GM21529 (cell line): ENCODE data around the gene MASP1.
A peak's percentile ranks its signal among the peaks of the same experiment; 100 is the strongest.

Source experiments
- ATAC-seq: cut with Tn5 transposase; IDR thresholded peaks from one replicate; pipeline ENCODE4 v1.9.1; 2021; ENCODE audit not compliant: unreplicated experiment

The MASP1 gene, protein sequence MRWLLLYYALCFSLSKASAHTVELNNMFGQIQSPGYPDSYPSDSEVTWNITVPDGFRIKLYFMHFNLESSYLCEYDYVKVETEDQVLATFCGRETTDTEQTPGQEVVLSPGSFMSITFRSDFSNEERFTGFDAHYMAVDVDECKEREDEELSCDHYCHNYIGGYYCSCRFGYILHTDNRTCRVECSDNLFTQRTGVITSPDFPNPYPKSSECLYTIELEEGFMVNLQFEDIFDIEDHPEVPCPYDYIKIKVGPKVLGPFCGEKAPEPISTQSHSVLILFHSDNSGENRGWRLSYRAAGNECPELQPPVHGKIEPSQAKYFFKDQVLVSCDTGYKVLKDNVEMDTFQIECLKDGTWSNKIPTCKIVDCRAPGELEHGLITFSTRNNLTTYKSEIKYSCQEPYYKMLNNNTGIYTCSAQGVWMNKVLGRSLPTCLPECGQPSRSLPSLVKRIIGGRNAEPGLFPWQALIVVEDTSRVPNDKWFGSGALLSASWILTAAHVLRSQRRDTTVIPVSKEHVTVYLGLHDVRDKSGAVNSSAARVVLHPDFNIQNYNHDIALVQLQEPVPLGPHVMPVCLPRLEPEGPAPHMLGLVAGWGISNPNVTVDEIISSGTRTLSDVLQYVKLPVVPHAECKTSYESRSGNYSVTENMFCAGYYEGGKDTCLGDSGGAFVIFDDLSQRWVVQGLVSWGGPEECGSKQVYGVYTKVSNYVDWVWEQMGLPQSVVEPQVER

GRCh38 chr3:187291512-187292132 lies at the start of gene MASP1:
MASP1 (minus strand) TSS chr3:187291737; CDS start chr3:187291632, 105 bp downstream.
- no peak for ATAC-seq

DNA sequence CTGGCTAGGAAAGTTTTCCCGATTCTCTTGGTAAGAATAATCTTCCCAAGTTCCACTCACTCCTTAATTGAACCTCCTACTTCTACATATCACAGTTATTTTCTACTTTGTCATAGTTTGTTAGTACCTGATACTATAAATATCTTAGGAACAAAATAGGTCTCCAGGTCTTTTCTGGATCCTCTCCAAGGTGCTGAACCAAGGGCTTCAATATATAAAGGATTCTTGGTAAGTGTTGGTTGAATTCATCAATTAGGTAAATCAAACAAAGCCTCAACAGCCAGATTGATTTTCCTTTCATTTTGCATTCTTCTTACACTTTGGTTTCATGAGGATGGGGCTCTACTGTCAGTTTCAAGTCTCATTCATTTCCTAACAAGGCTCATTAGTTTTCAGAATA lies 49.0 kb upstream of the MASP1 start:
- ATAC-seq, result no peak

DNA sequence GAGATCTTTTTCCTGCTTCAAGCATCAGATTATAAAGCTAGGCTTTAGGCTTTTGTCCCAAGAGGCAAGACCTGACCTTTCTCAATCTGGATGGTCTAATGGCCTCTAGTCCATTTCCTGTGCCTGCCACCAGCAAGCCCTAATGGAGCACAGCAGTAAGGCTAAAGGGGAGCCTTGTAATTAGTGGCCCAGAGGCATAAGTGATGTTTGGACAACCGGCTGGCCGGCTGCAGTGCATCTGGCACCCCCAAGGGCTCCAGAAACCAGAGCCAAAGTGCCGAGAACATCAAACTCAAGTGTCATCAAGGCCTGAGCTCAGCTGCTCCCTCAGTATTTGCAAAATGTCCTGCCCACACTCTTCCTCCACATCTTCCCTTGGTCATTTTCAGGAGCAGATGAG lies 44.8 kb upstream of the MASP1 start:
- ATAC-seq, result no peak

GRCh38 chr3:187334904-187335303 lies 43.4 kb upstream of the MASP1 start:
- ATAC-seq, result no peak

DNA sequence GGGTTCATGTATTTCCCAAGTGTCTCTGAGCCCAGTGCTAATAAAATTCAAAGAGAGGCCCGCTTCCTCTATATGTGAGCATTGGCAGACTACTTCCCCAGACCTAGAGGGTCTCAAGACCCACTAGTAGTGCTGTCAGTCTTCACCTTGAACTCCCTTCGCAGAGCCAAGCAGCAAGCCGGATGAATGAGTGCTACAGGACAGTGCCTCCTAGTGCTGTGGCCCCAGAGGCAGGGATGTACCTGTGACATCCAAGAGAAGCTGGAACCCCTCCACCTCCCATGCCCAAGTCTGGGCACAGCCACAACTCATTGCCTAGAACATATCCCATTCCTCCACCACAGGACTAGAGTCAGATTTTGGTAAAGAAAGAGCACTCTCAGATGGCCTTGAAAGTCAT lies 37.2 kb upstream of the MASP1 start:
- ATAC-seq, result no peak

DNA sequence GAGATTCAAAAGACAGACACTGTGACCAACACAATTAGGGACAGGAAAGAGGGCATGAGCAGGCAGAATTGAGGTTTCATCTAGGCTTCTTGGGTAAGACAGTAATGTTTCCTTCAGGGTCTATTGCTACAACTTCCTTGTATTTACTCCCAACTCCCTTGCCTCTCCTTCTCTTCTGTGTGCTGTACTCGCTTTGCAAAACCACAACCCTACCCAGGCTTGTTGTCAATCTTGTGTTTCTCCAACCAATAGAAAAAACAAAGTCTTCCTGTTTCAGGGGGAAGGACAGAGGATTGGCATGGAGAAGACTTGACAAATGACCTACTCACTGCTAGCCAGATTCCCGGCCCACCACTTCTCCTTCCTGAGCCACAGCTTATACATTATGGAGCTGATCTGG lies 36.3 kb upstream of the MASP1 start:
- ATAC-seq, result no peak

- no peak for ATAC-seq
These were observed 34.1 kb upstream of the MASP1 start for GRCh38 chr3:187325632-187326031.

DNA sequence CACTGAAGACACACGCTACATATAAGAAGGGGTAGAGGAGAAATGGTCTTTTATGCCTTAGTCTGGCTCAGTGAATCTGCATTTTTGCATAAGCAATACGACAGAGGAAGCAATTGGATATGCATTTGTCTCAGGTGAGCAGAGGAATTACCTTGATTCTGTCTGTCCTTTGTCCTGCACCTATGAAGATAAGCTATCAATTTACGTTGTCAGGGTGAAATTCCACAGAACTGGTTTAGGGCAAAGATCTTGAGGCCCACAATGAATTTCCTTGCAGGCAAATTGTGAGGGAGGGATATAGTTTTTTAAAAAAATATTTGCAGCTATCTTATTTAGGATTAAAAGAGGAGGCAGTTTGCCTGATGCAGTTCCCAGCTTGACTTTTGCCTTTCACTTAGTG lies 31.6 kb upstream of the MASP1 start:
- ATAC-seq, result no peak

- ATAC-seq, result no peak
These were observed 30.8 kb upstream of the MASP1 start for GRCh38 chr3:187322291-187322690.

DNA sequence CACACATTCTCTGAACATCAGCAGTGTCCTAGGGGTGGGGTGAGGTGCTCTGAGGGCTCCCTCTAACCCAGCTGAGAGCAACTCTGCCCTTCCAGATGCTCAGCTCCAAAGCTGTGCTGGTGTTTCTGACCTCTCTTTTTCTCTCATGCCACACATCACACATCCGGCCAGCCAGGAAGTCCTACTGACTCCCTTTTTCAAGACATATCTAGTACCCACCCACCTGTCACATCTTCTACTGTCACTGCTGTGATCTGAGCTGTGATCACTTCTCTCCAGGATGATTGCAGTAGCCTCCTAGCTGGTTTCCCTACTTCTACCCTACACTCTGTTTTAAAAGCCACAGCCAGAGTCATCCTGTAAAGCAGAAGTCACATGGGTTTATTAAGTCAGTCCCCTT lies 30.2 kb upstream of the MASP1 start:
- no peak for ATAC-seq

DNA sequence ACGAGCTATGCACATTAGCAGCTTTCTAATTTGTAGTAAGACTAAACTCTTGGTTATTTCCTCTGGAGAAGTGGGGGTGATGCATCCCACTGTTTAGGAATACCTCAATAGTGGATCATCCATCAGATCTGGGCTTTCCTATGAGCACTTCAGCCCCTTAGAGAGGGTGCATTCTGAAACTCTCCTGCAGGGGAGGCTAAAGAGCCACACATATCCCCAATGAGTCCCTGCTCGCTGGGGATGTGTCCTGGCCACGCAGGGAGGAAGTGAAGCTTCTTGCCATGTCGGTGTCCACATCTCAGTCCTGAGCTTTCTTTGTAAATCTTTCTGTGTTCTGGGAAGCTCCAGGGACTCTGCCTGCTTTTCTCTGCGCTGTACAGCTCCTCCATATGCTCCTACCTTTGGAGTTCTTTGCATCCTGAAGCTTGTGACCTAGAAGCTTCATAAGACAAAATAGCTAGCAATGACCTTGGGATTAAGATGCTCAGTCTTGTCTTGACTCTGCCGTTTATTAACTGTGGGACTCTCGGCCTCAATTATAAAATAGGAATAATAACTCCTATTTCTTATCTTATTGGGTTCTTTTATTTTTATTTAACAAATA lies 28.3 kb upstream of the MASP1 start:
- peak; percentile 91 for ATAC-seq

GRCh38 chr3:187318819-187319616 lies 27.5 kb upstream of the MASP1 start:
- ATAC-seq, result no peak

DNA sequence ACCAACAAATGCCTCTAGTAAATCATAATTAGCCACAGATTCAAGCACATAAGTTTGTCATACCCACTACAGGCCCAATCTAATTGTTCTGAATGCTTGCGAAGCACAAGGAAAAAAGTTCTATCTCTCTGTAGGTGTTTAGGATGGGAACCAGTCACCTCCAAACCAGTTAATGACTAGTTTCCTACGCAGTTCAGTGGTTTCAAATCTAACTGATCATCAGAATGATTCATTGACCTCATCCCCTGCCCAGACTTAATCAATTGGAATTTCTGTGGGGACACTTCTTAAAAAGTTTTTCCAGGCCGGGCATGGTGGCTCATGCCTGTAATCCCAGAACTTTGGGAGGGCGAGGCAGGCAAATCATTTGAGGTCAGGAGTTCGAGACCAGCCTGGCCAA lies 24.3 kb upstream of the MASP1 start:
- no peak for ATAC-seq

DNA sequence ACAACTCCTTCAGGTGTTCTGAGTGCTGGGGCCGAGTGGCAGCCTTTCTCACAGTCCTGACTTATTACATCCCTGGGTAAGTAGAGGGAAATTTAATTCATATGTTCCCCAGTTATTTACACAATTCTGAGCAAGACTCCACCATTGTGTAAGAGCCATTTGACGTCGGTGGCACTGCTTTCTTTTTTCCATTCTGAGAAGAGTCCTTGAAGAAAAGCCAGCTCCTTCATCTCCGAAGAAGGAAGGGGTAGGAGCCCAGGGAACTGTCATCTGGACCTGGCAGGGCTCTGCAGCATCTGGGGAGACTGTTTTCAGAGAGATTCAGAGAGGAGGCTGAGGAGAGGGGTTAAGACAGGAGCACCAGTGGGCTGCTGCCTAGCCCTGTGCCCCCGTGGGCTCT lies 22.6 kb upstream of the MASP1 start:
- no peak for ATAC-seq

DNA sequence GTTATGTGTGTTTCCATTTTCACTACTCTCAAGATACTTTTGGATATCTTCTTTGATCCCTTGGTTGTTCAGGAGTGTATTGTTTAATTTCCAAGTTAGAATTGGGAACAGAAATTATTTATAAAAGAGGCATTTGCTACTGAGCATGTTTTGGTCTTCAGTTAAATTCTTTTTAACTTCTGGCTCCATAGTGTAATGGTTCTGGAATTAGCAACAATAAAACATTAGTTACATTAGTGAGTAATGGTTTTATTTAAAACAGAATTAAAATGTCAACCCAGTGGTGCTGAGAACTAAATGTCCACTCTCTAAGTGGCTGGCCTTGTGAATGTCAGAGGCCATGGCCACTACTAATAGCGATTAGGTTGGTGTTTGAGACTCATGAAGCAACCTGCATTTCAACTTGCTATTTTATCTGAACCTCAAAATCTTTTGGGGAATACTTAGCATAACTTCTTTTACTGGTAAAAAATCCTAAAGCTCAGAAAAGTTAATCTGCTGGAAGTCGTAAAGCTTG lies 19.5 kb upstream of the MASP1 start:
- ATAC-seq, result no peak

DNA sequence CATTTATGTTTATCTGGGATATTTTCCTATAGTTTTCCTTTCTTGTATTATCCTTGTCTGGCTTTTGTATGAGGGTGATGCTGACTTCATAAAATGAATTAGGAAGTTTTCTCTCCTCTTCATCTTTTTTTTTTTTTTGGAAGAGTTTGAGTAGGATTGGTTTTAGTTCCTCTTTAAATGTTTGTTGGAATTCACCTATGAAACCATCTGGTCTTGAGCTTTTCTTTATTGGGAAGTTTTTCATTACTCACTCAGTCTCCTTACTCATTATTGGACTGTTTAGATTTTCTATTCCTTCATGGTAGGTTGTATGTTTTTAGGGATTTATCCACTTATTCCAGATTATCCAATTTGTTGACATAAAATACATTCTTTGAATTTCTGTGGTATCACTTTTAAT lies 18.7 kb upstream of the MASP1 start:
- ATAC-seq, result no peak

GRCh38 chr3:187305881-187306280 lies 14.3 kb upstream of the MASP1 start:
- no peak for ATAC-seq

DNA sequence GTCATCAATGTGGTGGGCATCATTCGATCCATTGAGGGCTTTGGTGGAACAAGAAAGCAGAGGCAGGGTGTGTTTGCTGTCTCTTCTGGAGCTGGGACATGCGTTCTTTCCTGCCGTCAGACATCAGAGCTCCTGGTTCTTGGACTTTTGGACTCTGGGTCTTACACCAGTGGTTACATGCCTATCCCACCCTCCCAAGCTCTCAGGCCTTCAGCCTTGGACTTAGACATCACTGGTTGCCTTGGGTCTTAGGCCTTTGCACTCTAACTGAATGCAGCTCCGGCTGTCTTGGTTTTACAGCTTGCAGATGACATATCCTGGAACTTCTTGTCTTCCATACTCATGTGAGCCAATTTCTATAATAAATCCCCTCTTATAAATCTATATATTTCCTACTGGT lies 8.1 kb upstream of the MASP1 start:
- ATAC-seq, result no peak

GRCh38 chr3:187296911-187297310 lies 5.4 kb upstream of the MASP1 start:
- ATAC-seq, result no peak

DNA sequence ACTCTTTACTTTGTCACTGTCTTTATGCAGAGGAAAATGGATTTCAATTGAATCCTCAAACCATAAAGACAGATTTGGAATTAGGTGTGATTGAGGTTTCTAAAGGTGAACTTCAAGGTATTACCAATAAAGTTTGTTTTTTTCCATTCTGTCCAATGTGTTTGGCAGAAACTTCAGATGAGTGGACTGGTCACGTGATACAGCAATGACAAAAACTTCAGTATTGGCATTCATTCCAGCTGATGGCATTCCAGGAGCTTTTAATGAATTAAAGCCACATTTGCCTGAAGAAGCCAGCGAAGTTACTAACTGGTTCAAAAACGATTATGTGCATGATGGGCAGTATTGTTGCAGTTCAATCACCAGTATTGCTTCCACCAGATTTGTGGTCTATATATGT lies 4.5 kb upstream of the MASP1 start:
- no peak for ATAC-seq
